Hepatocyte (in vitro differentiated cells): ENCODE measurements around the gene CNOT6L.

Experiments
- CTCF ChIP-seq: fragments of 200-600 bp; sonication (generic); IDR thresholded peaks from 2 replicates; pipeline ENCODE4 v1.5.1; 2016; ENCODE audit warnings: antibody characterized with exemption, mild to moderate bottlenecking; ENCODE audit not compliant: poor library complexity
- EZH2phosphoT487 ChIP-seq: fragments of 200-600 bp; sonication (generic); IDR thresholded peaks from one replicate; pipeline ENCODE4 v1.6.1; 2018; ENCODE audit warnings: antibody characterized with exemption, mild to moderate bottlenecking, low read depth, moderate library complexity; ENCODE audit not compliant: unreplicated experiment, severe bottlenecking

GRCh38 chr4:77833126-77833724 is 14.1 kb upstream of the CNOT6L start:
- no peak for TF ChIP-seq CTCF
- TF ChIP-seq EZH2phosphoT487: no peak
